Osteocyte (in vitro differentiated cells): ENCODE data around the gene SLC4A2. TPM values are rescaled to one million over a fixed set of nuclear protein-coding genes. Genes with fewer than 3 reads are reported as not detected.

Source experiments
- DNase-seq: peaks from one replicate; pipeline ENCODE4 v3.0.0; 2021; ENCODE audit warnings: mixed read lengths; ENCODE audit not compliant: unreplicated experiment; ENCODE audit errors: extremely low spot score
- H3K27ac Mint-ChIP-seq: one replicate; pipeline ENCODE4 v1.8.0; 2021; ENCODE audit warnings: mild to moderate bottlenecking, mixed read lengths; ENCODE audit not compliant: unreplicated experiment
- H3K27me3 Mint-ChIP-seq: one replicate; pipeline ENCODE4 v1.8.0; 2021; ENCODE audit warnings: mixed read lengths; ENCODE audit not compliant: unreplicated experiment
- H3K36me3 Mint-ChIP-seq: one replicate; pipeline ENCODE4 v1.8.0; 2021; ENCODE audit warnings: mixed read lengths; ENCODE audit not compliant: unreplicated experiment
- H3K4me1 Mint-ChIP-seq: one replicate; pipeline ENCODE4 v1.8.0; 2021; ENCODE audit warnings: mixed read lengths; ENCODE audit not compliant: unreplicated experiment
- H3K4me3 Mint-ChIP-seq: one replicate; pipeline ENCODE4 v1.8.0; 2021; ENCODE audit warnings: mild to moderate bottlenecking, moderate library complexity, mixed read lengths; ENCODE audit not compliant: unreplicated experiment
- H3K9me3 Mint-ChIP-seq: one replicate; pipeline ENCODE4 v1.8.0; 2021; ENCODE audit warnings: mixed read lengths; ENCODE audit not compliant: unreplicated experiment
- CTCF ChIP-seq: fragments of 200-600 bp; sonication (generic); IDR thresholded peaks from 2 replicates; pipeline ENCODE4 v1.5.0; 2021; ENCODE audit warnings: antibody characterized with exemption, mild to moderate bottlenecking, moderate library complexity
- total RNA-seq: library from RNA; stranded (reverse); gene quantifications from 2 replicates; pipeline ENCODE4 v1.2.1, GENCODE V29; 2021

The SLC4A2 gene
- total RNA-seq, 1 donor from 2014 or later: 289 TPM

DNA sequence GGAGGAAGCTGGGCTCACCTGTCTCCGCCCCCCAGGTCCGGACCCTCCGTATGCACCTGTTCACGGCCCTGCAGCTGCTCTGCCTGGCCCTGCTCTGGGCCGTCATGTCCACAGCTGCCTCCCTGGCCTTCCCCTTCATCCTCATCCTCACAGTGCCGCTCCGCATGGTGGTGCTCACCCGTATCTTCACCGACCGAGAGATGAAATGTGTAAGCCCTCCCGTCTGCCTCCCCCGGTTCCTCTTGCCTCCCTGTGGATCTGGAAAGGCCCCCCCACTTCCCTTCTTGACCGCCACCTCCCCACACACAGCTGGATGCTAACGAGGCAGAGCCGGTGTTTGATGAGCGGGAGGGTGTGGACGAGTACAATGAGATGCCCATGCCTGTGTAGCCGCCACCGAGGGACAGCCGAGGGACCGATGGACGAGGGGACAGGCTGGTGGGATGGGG, 16.6 kb downstream of the SLC4A2 start:
- no peak for TF ChIP-seq CTCF
- Mint-ChIP-seq H3K27me3 (no peaks in the 10 kb centered on the region), H3K4me1 (peaks cover 26% of the 10 kb centered on the region), H3K9me3 (no peaks in the 10 kb centered on the region), H3K4me3 (no peak overlapping the region), H3K36me3 (peaks cover 21% of the 10 kb centered on the region), H3K27ac (no peak overlapping the region)
- DNase-seq: no peak

DNA sequence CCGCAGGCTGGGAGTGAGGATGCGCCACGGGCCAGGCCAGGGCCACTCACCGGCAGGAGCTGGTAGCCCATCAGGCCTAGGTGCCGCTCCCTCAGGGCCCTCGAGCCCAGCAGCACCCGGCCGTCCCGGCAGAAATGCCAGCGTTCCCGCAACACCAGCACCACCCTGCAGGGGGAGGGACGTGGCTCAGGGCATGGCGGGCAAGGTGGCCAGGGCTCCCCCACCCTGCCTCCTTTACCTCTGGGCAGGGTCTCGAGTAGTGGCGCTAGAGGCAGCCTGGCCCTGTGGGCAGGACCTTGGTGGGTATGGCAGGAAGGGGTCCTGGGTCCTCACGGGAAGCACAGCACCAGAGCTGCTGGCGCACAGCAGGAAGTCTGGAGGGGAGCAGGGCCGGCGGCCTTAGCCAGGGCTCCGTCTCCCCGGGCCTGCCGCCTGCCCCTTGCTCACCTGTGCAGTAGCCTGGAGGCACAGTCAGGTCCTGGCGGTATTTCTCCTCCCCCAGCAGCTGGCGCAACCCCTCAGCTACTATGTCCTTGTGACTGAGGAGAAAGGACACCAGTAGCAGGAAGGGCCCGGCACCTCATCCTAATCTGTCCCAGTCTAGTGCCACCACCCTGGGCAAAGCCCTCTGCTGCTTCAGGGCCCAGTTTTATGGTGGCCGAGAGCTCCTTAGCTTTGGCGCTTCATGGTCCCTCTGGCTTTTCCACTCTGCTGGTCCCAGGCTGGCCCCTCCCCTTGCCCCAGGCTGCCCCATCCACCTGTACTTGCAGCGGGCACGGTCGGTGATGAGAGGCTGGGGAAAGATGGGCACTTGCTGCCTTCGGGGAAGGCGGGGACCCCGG, 17.7 kb downstream of the SLC4A2 start:
- peak; percentile 41 for TF ChIP-seq CTCF
- no peaks in the 10 kb centered on the region for H3K9me3 Mint-ChIP-seq
- peaks cover 33% of the 10 kb centered on the region for H3K4me1 Mint-ChIP-seq
- no peak overlapping the region for H3K4me3 Mint-ChIP-seq
- no peak for DNase-seq
- H3K36me3 Mint-ChIP-seq: peaks cover 15% of the 10 kb centered on the region
- peak overlapping the region; percentile 47 for H3K27ac Mint-ChIP-seq
- no peaks in the 10 kb centered on the region for H3K27me3 Mint-ChIP-seq

- Mint-ChIP-seq H3K27ac (peak overlapping the region; percentile 81), H3K27me3 (no peaks in the 10 kb centered on the region), H3K9me3 (no peaks in the 10 kb centered on the region), H3K36me3 (peaks cover 13% of the 10 kb centered on the region), H3K4me1 (peaks cover 39% of the 10 kb centered on the region), H3K4me3 (peak overlapping the region; percentile 58)
- no peak for DNase-seq
- no peak for TF ChIP-seq CTCF
Observed at GRCh38 chr7:151077705-151078232, 18.4 kb downstream of the SLC4A2 start.

DNA sequence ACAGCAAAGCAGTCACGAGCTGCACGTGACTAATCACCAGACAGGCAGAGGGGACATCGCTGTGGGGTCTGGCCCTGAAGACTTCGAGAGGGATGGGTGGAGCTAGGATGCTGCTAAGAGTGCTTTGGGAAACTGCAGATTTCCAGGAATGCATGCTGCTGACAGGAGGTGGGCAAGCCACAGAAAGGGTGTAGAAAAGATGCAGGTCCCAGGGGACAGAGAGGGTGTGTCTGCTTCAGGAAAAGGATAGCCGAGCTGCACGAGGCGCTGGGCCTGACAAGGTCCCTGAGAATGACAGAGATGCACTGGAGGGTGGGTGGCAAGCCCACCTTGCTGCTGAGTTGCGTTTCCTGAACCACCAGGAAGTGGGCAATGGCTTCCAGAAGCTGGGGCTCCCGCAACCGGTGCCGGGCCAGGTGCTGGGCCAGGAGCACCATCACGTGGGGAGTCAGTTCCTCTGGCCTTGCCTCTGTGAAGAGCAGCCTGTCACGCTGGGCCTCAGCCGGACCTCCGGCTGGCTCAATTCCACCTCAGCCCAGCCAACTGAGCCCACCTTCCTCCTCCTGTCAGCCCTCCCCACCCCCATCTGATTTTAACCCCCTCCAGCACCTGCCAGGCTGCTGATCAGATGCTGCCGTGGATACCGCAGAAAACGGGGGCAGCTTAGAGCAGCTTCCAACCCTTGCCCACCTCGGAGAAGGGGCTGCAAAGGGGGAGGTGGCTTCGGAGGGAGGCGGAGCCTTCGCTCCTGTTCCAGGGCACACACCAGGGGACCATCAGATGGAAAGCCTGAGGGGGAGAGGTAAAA, 19.0 kb downstream of the SLC4A2 start:
- peaks cover 42% of the 10 kb centered on the region for H3K4me1 Mint-ChIP-seq
- TF ChIP-seq CTCF: no peak
- H3K4me3 Mint-ChIP-seq: peak overlapping the region; percentile 82
- H3K36me3 Mint-ChIP-seq: peaks cover 13% of the 10 kb centered on the region
- no peak for DNase-seq
- no peaks in the 10 kb centered on the region for H3K27me3 Mint-ChIP-seq
- H3K9me3 Mint-ChIP-seq: no peaks in the 10 kb centered on the region
- H3K27ac Mint-ChIP-seq: peak overlapping the region; percentile 81
